Globus pallidus (tissue), 1 donor: ENCODE results near the gene HPCAL1.

Experiments
- DNase-seq: peaks from one replicate; pipeline ENCODE4 v3.0.0-alpha.2; 2015; ENCODE audit warnings: low spot score

The HPCAL1 gene

GRCh38 chr2:10269711-10270610 lies 32.7 kb upstream of the HPCAL1 start:
- DNase-seq: no peak

GRCh38 chr2:10271509-10271908 lies 31.2 kb upstream of the HPCAL1 start:
- no peak for DNase-seq

GRCh38 chr2:10271946-10272345 lies 30.8 kb upstream of the HPCAL1 start:
- DNase-seq: no peak

- no peak for DNase-seq
Measured at GRCh38 chr2:10272464-10272863, 30.2 kb upstream of the HPCAL1 start.

GRCh38 chr2:10273215-10274175 lies 29.2 kb upstream of the HPCAL1 start:
- no peak for DNase-seq

GRCh38 chr2:10274376-10274775 lies 28.3 kb upstream of the HPCAL1 start:
- no peak for DNase-seq

- no peak for DNase-seq
Measured at GRCh38 chr2:10274983-10275802, 27.5 kb upstream of the HPCAL1 start.

GRCh38 chr2:10276481-10277292 lies 26.0 kb upstream of the HPCAL1 start:
- no peak for DNase-seq

- DNase-seq: no peak
Measured at GRCh38 chr2:10277293-10278028, 25.2 kb upstream of the HPCAL1 start.

- peak; percentile 63 for DNase-seq
Measured at GRCh38 chr2:10278029-10278762, 24.5 kb upstream of the HPCAL1 start.

- DNase-seq: no peak
Measured at GRCh38 chr2:10278763-10279471, 23.8 kb upstream of the HPCAL1 start.

GRCh38 chr2:10279472-10279870 lies 23.2 kb upstream of the HPCAL1 start:
- no peak for DNase-seq

GRCh38 chr2:10279946-10280463 lies 22.7 kb upstream of the HPCAL1 start:
- DNase-seq: no peak

GRCh38 chr2:10281891-10282290 lies 20.8 kb upstream of the HPCAL1 start:
- DNase-seq: no peak

- no peak for DNase-seq
Measured at GRCh38 chr2:10282611-10283105, 20.0 kb upstream of the HPCAL1 start.

GRCh38 chr2:10283106-10284062 lies 19.3 kb upstream of the HPCAL1 start:
- peak; percentile 49 for DNase-seq
